ENCODE measurements around the gene WHRN.

Gene WHRN

GRCh38 chr9:114411452-114411851 is 93.8 kb downstream of the WHRN start:
- no peak for DNase-seq
- Histone ChIP-seq H3K4me1 (no peaks in the 10 kb centered on the region), H3K4me3 (ENCODE audit: low read depth, low read length) (no peak overlapping the region), H3K27me3 (no peaks in the 10 kb centered on the region), H3K36me3 (no peaks in the 10 kb centered on the region), H3K9me3 (no peaks in the 10 kb centered on the region)
- no peak for TF ChIP-seq CTCF (IDR thresholded peaks at IDR 0.05; ENCODE audit: low read depth, low read length)

DNA sequence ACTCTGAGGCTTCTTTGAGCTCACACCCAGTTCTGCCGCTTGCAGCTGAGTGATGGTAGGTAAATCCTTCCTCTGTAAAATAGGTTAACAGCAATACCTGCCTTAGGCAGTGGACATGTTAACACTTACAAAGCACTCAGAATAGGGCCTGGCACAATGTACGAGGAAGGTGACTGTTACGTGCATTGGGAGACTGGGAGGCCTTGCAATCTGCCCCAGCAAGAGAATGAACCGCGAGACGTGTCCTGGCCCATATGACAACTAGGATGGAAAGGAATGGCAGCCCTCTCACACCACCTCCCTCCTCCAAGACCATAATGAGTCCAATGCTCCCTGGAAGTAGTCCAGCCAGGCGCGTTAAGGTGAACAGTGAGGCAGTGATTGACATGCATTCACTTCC is 94.4 kb downstream of the WHRN start:
- Histone ChIP-seq H3K4me1 (no peaks in the 10 kb centered on the region), H3K27me3 (no peaks in the 10 kb centered on the region), H3K4me3 (ENCODE audit: low read depth, low read length) (no peak overlapping the region), H3K9me3 (no peaks in the 10 kb centered on the region), H3K36me3 (no peaks in the 10 kb centered on the region)
- no peak for TF ChIP-seq CTCF (IDR thresholded peaks at IDR 0.05; ENCODE audit: low read depth, low read length)
- DNase-seq = no peak

DNA sequence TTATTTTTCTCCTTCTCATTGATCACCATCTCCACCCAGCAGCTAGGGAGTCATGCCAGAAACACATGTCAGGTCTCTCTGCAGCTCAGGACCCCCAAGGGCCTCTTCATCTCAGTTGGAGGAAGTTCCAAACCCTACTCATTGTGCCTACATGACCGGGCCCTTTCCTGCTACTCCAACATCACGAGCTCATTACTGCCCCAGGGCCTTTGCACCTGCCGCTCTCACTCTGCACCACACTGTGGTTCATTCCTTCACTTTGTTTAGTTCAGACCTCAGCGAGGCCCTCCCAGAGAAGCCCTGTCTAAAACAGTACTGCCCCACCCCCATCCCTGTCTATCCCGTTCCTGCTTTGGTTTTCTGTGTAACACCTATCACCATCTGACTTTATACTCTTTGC is 95.4 kb downstream of the WHRN start:
- no peaks in the 10 kb centered on the region for H3K27me3 ChIP-seq

GRCh38 chr9:114409103-114409780 is 96.0 kb downstream of the WHRN start:
- DNase-seq = no peak
- TF ChIP-seq CTCF (IDR thresholded peaks at IDR 0.05; ENCODE audit: low read depth, low read length) = no peak

More for the DNA sequence above, 95.4 kb downstream of the WHRN start:
- no peaks in the 10 kb centered on the region for H3K36me3 ChIP-seq
- no peak for DNase-seq
- no peaks in the 10 kb centered on the region for H3K4me1 ChIP-seq
- no peaks in the 10 kb centered on the region for H3K9me3 ChIP-seq
- TF ChIP-seq CTCF (IDR thresholded peaks at IDR 0.05; ENCODE audit: low read depth, low read length) = no peak
- no peak overlapping the region for H3K4me3 ChIP-seq (ENCODE audit: low read depth, low read length)

DNA sequence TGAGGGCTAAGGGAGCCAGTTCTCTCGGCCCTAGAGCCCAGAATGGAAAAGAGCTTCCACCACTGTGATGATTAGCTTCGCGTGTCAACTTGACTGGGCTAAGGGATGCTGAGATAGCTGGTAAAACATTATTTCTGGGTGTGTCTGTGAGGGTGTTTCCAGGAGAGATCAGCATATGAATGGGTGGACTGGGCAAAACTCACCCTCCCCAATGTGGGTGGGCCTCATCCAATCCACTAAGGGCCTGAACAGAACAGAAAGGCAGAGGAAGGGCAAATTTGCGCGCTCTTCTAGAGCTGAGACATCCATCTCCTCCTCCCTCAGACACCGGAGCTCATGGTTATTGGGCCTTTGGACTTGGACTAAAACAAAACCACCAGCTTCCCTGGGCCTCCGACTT is 96.6 kb downstream of the WHRN start:
- TF ChIP-seq CTCF (IDR thresholded peaks at IDR 0.05; ENCODE audit: low read depth, low read length) = no peak
- no peak for DNase-seq
- H3K27me3 ChIP-seq = no peaks in the 10 kb centered on the region
- H3K9me3 ChIP-seq = no peaks in the 10 kb centered on the region
- H3K4me1 ChIP-seq = no peaks in the 10 kb centered on the region
- no peak overlapping the region for H3K4me3 ChIP-seq (ENCODE audit: low read depth, low read length)
- no peaks in the 10 kb centered on the region for H3K36me3 ChIP-seq

More at GRCh38 chr9:114409103-114409780, 96.0 kb downstream of the WHRN start:
- H3K27me3 ChIP-seq = no peaks in the 10 kb centered on the region
- H3K36me3 ChIP-seq = no peaks in the 10 kb centered on the region
- H3K4me1 ChIP-seq = no peaks in the 10 kb centered on the region
- no peaks in the 10 kb centered on the region for H3K9me3 ChIP-seq
- no peak overlapping the region for H3K4me3 ChIP-seq (ENCODE audit: low read depth, low read length)

- Histone ChIP-seq H3K27me3 (no peaks in the 10 kb centered on the region), H3K9me3 (no peaks in the 10 kb centered on the region), H3K4me1 (no peaks in the 10 kb centered on the region), H3K36me3 (no peaks in the 10 kb centered on the region), H3K4me3 (ENCODE audit: low read depth, low read length) (no peak overlapping the region)
- TF ChIP-seq CTCF (IDR thresholded peaks at IDR 0.05; ENCODE audit: low read depth, low read length) = no peak
- DNase-seq = no peak
These were observed 97.4 kb downstream of the WHRN start for GRCh38 chr9:114407889-114408288.
